Hematopoietic multipotent progenitor cell treated with erythropoietin and hydrocortisone succinate and interleukin-3 and kit ligand, for 4 days (in vitro differentiated cells): ENCODE results near the gene GPR78.

ENCODE experiments used
- DNase-seq: peaks from one replicate; pipeline ENCODE4 v3.0.0-alpha.2; 2015

GPR78 gene

GRCh38 chr4:8601086-8601485, 20.9 kb downstream of the GPR78 start:
- no peak for DNase-seq

- DNase-seq = no peak
Measured at GRCh38 chr4:8601556-8601955, 21.4 kb downstream of the GPR78 start.

- DNase-seq = no peak
Measured at GRCh38 chr4:8602686-8603430, 22.7 kb downstream of the GPR78 start.

GRCh38 chr4:8603931-8604330, 23.7 kb downstream of the GPR78 start:
- no peak for DNase-seq

GRCh38 chr4:8605289-8605688, 25.1 kb downstream of the GPR78 start:
- no peak for DNase-seq

- DNase-seq = no peak
Measured at GRCh38 chr4:8606476-8606875, 26.3 kb downstream of the GPR78 start.

GRCh38 chr4:8606966-8607365, 26.8 kb downstream of the GPR78 start:
- DNase-seq = no peak

GRCh38 chr4:8607603-8608481, 27.6 kb downstream of the GPR78 start:
- peak; percentile 52 for DNase-seq

GRCh38 chr4:8608714-8609391, 28.7 kb downstream of the GPR78 start:
- DNase-seq = no peak

GRCh38 chr4:8609406-8609805, 29.2 kb downstream of the GPR78 start:
- no peak for DNase-seq

- no peak for DNase-seq
Measured at GRCh38 chr4:8609824-8610350, 29.7 kb downstream of the GPR78 start.

- no peak for DNase-seq
Measured at GRCh38 chr4:8610858-8611616, 30.8 kb downstream of the GPR78 start.

- no peak for DNase-seq
Measured at GRCh38 chr4:8612646-8613045, 32.5 kb downstream of the GPR78 start.

GRCh38 chr4:8613421-8614364, 33.5 kb downstream of the GPR78 start:
- no peak for DNase-seq

- no peak for DNase-seq
Measured at GRCh38 chr4:8614365-8615193, 34.4 kb downstream of the GPR78 start.

- no peak for DNase-seq
Measured at GRCh38 chr4:8615366-8615765, 35.2 kb downstream of the GPR78 start.

- DNase-seq = no peak
Measured at GRCh38 chr4:8615921-8616787, 36.0 kb downstream of the GPR78 start.

GRCh38 chr4:8616831-8617230, 36.6 kb downstream of the GPR78 start:
- DNase-seq = no peak

- DNase-seq = no peak
Measured at GRCh38 chr4:8617486-8618040, 37.4 kb downstream of the GPR78 start.
